Nephron (organoid): ENCODE measurements around the gene RPA1.

Source experiments
- H3K27ac Mint-ChIP-seq, 3 experiments: 2 replicates each; pipeline ENCODE4 v1.8.0; 2020; ENCODE audit warnings: mixed read lengths in 3 of 3, mild to moderate bottlenecking in 2 of 3, moderate library complexity in 1 of 3
- H3K27me3 Mint-ChIP-seq: 2 replicates; pipeline ENCODE4 v1.8.0; 2021; ENCODE audit warnings: low read depth, mild to moderate bottlenecking, moderate library complexity, mixed read lengths
- H3K36me3 Mint-ChIP-seq: 2 replicates; pipeline ENCODE4 v1.8.0; 2020; ENCODE audit warnings: low read depth, mixed read lengths
- H3K4me1 Mint-ChIP-seq: 2 replicates; pipeline ENCODE4 v1.8.0; 2020; ENCODE audit warnings: mixed read lengths
- H3K4me3 Mint-ChIP-seq, 3 experiments: 2 replicates each; pipeline ENCODE4 v1.8.0; 2020; ENCODE audit warnings: mild to moderate bottlenecking in 3 of 3, mixed read lengths in 3 of 3, moderate library complexity in 2 of 3
- H3K9me3 Mint-ChIP-seq: 2 replicates; pipeline ENCODE4 v1.8.0; 2020; ENCODE audit warnings: mixed read lengths
- TF ChIP-seq, protein P1 (sequence below), 3 experiments: fragments of 200-600 bp; sonication (generic); IDR thresholded peaks; one replicate each; pipeline ENCODE4 v1.5.0; 2021; ENCODE audit warnings: antibody characterized with exemption in 3 of 3; ENCODE audit not compliant: unreplicated experiment in 3 of 3

The RPA1 gene

DNA sequence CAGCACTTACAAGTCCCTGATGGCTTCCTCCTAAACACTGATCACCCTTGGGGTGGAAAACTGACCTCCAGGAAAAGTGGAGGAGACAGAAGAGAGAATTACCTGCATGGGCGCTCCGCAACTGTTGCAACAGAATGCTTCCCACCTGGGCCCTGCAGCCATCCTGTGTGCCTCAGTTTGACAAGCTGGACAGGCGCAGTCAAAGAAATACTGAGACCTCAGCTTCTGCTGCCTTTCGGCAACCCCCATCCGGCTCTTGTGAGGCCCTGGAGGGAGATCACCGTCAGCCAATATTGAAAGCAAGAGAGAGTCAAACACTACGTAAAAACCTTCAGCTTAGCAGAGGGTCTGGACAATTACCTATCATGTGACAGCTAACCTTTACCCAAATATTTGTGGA, 43.1 kb upstream of the RPA1 start:
- Mint-ChIP-seq H3K27ac (peak overlapping the region in 1 of 3 experiments; percentile 3), H3K4me1 (peaks cover 11% of the 10 kb centered on the region), H3K36me3 (peaks cover 46% of the 10 kb centered on the region), H3K27me3 (no peaks in the 10 kb centered on the region), H3K4me3 (no peak overlapping the region), H3K9me3 (no peaks in the 10 kb centered on the region)
- TF ChIP-seq, protein P1, sequence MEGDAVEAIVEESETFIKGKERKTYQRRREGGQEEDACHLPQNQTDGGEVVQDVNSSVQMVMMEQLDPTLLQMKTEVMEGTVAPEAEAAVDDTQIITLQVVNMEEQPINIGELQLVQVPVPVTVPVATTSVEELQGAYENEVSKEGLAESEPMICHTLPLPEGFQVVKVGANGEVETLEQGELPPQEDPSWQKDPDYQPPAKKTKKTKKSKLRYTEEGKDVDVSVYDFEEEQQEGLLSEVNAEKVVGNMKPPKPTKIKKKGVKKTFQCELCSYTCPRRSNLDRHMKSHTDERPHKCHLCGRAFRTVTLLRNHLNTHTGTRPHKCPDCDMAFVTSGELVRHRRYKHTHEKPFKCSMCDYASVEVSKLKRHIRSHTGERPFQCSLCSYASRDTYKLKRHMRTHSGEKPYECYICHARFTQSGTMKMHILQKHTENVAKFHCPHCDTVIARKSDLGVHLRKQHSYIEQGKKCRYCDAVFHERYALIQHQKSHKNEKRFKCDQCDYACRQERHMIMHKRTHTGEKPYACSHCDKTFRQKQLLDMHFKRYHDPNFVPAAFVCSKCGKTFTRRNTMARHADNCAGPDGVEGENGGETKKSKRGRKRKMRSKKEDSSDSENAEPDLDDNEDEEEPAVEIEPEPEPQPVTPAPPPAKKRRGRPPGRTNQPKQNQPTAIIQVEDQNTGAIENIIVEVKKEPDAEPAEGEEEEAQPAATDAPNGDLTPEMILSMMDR (IDR thresholded peaks at IDR 0.05; ENCODE audit: unreplicated experiment in 3 of 3): no peak

DNA sequence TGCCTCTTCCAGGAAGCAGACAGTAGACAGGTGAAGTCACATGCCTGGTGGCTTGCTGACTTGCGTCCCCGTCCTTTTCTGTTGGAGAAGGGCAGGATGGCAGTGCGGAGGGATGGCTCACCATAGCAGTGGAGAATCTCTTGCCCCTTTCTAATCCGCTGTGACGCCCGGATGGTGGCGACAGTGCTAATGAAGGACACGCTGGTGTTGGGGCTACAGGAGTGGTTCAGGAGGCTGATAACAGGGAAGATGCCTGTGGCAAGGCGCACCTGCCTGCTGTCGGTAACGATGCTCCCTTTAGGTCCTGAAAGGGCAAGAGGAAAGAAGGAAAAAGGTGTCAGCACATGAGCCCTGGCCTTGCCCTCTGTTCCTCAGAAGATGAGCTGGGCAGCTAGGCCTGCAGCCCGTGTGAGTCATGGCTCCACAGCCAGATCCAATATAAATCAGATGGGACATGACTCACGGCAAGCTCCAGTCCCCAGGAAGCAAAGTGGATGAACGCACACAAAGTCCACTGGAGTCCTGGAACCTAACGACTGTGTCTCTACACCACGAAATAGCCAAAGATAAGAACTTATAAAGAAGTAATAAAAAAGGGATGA, 42.4 kb upstream of the RPA1 start:
- Mint-ChIP-seq H3K4me1 (peaks cover 11% of the 10 kb centered on the region), H3K27ac (peak overlapping the region in 2 of 3 experiments; percentile 3 to 18), H3K27me3 (no peaks in the 10 kb centered on the region), H3K36me3 (peaks cover 39% of the 10 kb centered on the region), H3K4me3 (no peak overlapping the region), H3K9me3 (no peaks in the 10 kb centered on the region)
- TF ChIP-seq, protein P1 (IDR thresholded peaks at IDR 0.05; ENCODE audit: unreplicated experiment in 3 of 3): no peak

DNA sequence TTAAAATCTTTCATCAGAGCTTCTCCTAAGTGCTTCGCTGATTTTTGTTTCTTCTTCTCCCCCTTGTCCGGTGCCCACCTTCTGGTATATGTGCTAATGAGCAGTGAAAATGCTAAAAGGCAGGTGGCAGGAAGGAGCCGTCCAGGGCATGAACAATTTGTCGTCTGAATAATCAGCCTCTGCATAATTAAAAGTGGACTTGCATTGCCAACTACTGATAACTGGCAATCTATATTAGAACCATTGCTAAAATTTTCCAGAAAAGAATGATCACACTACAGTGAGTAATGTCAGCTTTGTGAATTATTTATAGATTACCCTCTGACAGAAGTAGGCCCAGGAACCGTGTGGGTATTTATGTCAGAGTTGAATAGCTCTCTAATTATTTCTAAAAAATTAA, 39.9 kb upstream of the RPA1 start:
- H3K4me1 Mint-ChIP-seq: no peaks in the 10 kb centered on the region
- no peaks in the 10 kb centered on the region for H3K27me3 Mint-ChIP-seq
- H3K4me3 Mint-ChIP-seq: no peak overlapping the region
- peaks cover 28% of the 10 kb centered on the region for H3K36me3 Mint-ChIP-seq
- no peaks in the 10 kb centered on the region for H3K9me3 Mint-ChIP-seq
- H3K27ac Mint-ChIP-seq: no peak overlapping the region
- TF ChIP-seq, protein P1 (IDR thresholded peaks at IDR 0.05; ENCODE audit: unreplicated experiment in 3 of 3): no peak

- peaks cover 10% of the 10 kb centered on the region for H3K4me1 Mint-ChIP-seq
- no peak overlapping the region for H3K4me3 Mint-ChIP-seq
- TF ChIP-seq, protein P1 (IDR thresholded peaks at IDR 0.05; ENCODE audit: unreplicated experiment in 3 of 3): no peak
- peaks cover 22% of the 10 kb centered on the region for H3K36me3 Mint-ChIP-seq
- peak overlapping the region in 1 of 3 experiments; percentile 32 for H3K27ac Mint-ChIP-seq
- H3K9me3 Mint-ChIP-seq: no peaks in the 10 kb centered on the region
- H3K27me3 Mint-ChIP-seq: no peaks in the 10 kb centered on the region
Measured at GRCh38 chr17:1792495-1793446, 37.0 kb upstream of the RPA1 start.

DNA sequence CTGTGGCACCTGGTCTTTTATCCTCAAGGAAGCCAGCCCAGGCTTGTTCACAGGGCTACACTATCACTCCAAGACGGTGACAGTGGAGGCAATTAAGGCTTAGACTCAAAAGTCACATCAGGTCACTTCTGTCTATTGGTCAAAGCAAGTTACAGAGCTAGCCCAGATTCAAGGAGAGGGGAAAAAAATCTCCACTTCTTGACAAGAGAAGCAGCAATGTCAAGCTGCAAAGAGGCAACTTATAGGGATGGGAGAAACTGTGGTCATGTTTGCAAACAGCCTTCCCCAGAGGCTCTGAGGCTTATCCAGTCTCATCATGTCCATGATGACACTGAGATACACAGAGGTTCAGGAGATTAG, 36.4 kb upstream of the RPA1 start:
- no peaks in the 10 kb centered on the region for H3K9me3 Mint-ChIP-seq
- H3K27ac Mint-ChIP-seq: no peak overlapping the region
- peaks cover 22% of the 10 kb centered on the region for H3K36me3 Mint-ChIP-seq
- TF ChIP-seq, protein P1 (IDR thresholded peaks at IDR 0.05; ENCODE audit: unreplicated experiment in 3 of 3): no peak
- peaks cover 10% of the 10 kb centered on the region for H3K4me1 Mint-ChIP-seq
- H3K27me3 Mint-ChIP-seq: no peaks in the 10 kb centered on the region
- no peak overlapping the region for H3K4me3 Mint-ChIP-seq
